GM12878 (cell line): Measurements from ENCODE around the gene GGT6. TPM values are rescaled to one million over a fixed set of nuclear protein-coding genes. Genes with fewer than 3 reads are reported as not detected.

Experiments used
- ATAC-seq: fragments of 200-7000 bp; cut with Tn5 transposase; 3 replicates; pipeline ENCODE4 v1.9.1; 2020; ENCODE audit warnings: mild to moderate bottlenecking, moderate library complexity
- BruUV-seq: library from RNA; stranded (reverse); fragments of 400-500 nt; replicated peaks from 2 replicates; lab custom pipeline; 2021; lab: Mats Ljungman, UMichigan
- CTCF ChIA-PET: fragments of 300-600 bp; sonication (Branson Sonifier 250); formaldehyde crosslinking; extraction: SDS; loops from one replicate; lab custom pipeline; 2021; ENCODE audit warnings: inconsistent platforms; lab: Yijun Ruan, JAX
- POLR2A ChIA-PET: fragments of 350-600 bp; formaldehyde crosslinking; extraction: SDS; loops from one replicate; lab custom pipeline; 2021; ENCODE audit warnings: inconsistent platforms; lab: Charles Lee
- RAD21 ChIA-PET: fragments of 300-600 bp; sonication (Branson Sonifier 250); formaldehyde crosslinking; loops from one replicate; lab custom pipeline; 2023; ENCODE audit warnings: antibody characterized with exemption; ENCODE audit not compliant: unreplicated experiment; lab: Charles Lee
- SMC1A ChIA-PET: fragments of 300-600 bp; sonication (Branson Sonifier 250); formaldehyde crosslinking; loops from one replicate; lab custom pipeline; 2023; ENCODE audit not compliant: unreplicated experiment, uncharacterized antibody; lab: Charles Lee
- DNase-seq: peaks from one replicate; pipeline ENCODE4 v3.0.0-alpha.2; 2011; ENCODE audit warnings: low read depth, low spot score
- FAIRE-seq: peaks from 3 replicates; lab custom pipeline; 2011; peaks lifted over from hg19 to GRCh38; lab: Jason Lieb, UNC
- H2AFZ ChIP-seq: 2 replicates; pipeline ENCODE4 v1.6.0; 2011; ENCODE audit warnings: low read depth, low read length, control low read depth; ENCODE audit not compliant: control insufficient read depth
- H3K27ac ChIP-seq: 2 replicates; pipeline ENCODE4 v1.5.1; 2011; ENCODE audit warnings: control low read depth; ENCODE audit not compliant: control insufficient read depth, insufficient read depth
- H3K27me3 ChIP-seq, 2 experiments: replicated peaks in 1 of 2; 2 replicates each; pipeline versions ENCODE4 v1.6.0 to v1.6.1; 2011; ENCODE audit warnings: low read length in 1 of 2; ENCODE audit not compliant: control insufficient read depth in 2 of 2, insufficient read depth in 2 of 2
- H3K36me3 ChIP-seq, 2 experiments: 2 replicates each; pipeline ENCODE4 v1.5.1; 2011; ENCODE audit warnings: low read length in 1 of 2; ENCODE audit not compliant: control insufficient read depth in 2 of 2, insufficient read depth in 2 of 2
- H3K4me1 ChIP-seq: 2 replicates; pipeline ENCODE4 v1.6.1; 2011; ENCODE audit warnings: mild to moderate bottlenecking, low read length, moderate library complexity, mixed read lengths; ENCODE audit not compliant: control insufficient read depth, insufficient read depth
- H3K4me2 ChIP-seq: 2 replicates; pipeline ENCODE4 v1.6.0; 2011; ENCODE audit warnings: control low read depth; ENCODE audit not compliant: control insufficient read depth, insufficient read depth
- H3K4me3 ChIP-seq: fragments of 200-600 bp; sonication (generic); 2 replicates; pipeline ENCODE4 v1.5.1; 2016
- H3K79me2 ChIP-seq: 2 replicates; pipeline ENCODE4 v1.6.0; 2011; ENCODE audit warnings: low read length; ENCODE audit not compliant: control insufficient read depth, insufficient read depth
- H3K9ac ChIP-seq: 2 replicates; pipeline ENCODE4 v1.8.0; 2011; ENCODE audit warnings: low read length, control low read depth, mixed read lengths; ENCODE audit not compliant: control insufficient read depth, insufficient read depth
- H3K9me3 ChIP-seq: replicated peaks from 3 replicates; pipeline ENCODE4 v1.5.1; 2011; ENCODE audit warnings: mild to moderate bottlenecking, low read length; ENCODE audit not compliant: control insufficient read depth, insufficient read depth
- H4K20me1 ChIP-seq: 2 replicates; pipeline ENCODE4 v1.6.0; 2011; ENCODE audit not compliant: control insufficient read depth, insufficient read depth
- NFIC ChIP-seq: IDR thresholded peaks from 2 replicates; pipeline ENCODE4 v1.6.1; 2012; ENCODE audit warnings: low read depth, mild to moderate bottlenecking, inconsistent platforms, low read length, moderate library complexity
- SPI1 ChIP-seq: IDR thresholded peaks from 2 replicates; pipeline ENCODE4 v1.6.1; 2011; ENCODE audit warnings: low read depth, mild to moderate bottlenecking, low read length, moderate library complexity, borderline replicate concordance; ENCODE audit not compliant: insufficient read depth
- WGBS: methylation state at CpG from one replicate; pipeline ENCODE4 v1.1.6; 2016; ENCODE audit warnings: low lambda C conversion rate; ENCODE audit not compliant: insufficient replicate concordance, insufficient coverage; ENCODE audit errors: missing lambda C conversion rate; 5-methylcytosine and 5-hydroxymethylcytosine counted together
- in situ Hi-C: fragments of 300-500 bp; cut with MboI; formaldehyde crosslinking; loops from 9 replicates; pipeline ENCODE4 v1.14.3; 2018; ENCODE audit warnings: mixed read lengths
- intact Hi-C: fragments of 100-400 bp; cut with micrococcal nuclease; formaldehyde crosslinking; loops from one replicate; pipeline ENCODE4 v1.14.2; 2022; ENCODE audit not compliant: unreplicated experiment
- polyA plus RNA-seq, 11 experiments: library from polyadenylated mRNA; depleted of rRNA in 4 of 11; unstranded in 6 of 11; stranded (reverse) in 5 of 11; fragments of >200 nt; fragmentation: Nextera tagmentation in 4 of 11; fragmentation: Illumina TruSeq in 1 of 11; extraction: Ambion mirVana in 4 of 11; extraction: Trizol in 1 of 11; gene quantifications; 1 replicate in 1 of 11; 2 replicates in 10 of 11; pipeline versions ENCODE4 v1.2.1 to v1.2.3, GENCODE V29; 2011 to 2016; ENCODE audit warnings: inconsistent platforms in 2 of 11, missing spikeins in 2 of 11, low read depth in 1 of 11
- total RNA-seq, 4 experiments: library from RNA; depleted of rRNA in 3 of 4; stranded (reverse); fragments of >200 nt in 3 of 4; fragmentation: Illumina TruSeq in 1 of 4; extraction: Trizol in 1 of 4; gene quantifications; 2 replicates each; pipeline versions ENCODE4 v1.2.1 to v1.2.3, GENCODE V29; 2013 to 2021
- TF ChIP-seq, protein P1 (sequence below): fragments of 450-650 bp; IDR thresholded peaks from 2 replicates; pipeline ENCODE4 v1.6.1; 2017; ENCODE audit warnings: mild to moderate bottlenecking, moderate library complexity

The GGT6 gene
- total and polyA plus RNA-seq, 10 of the 15 experiments (the other 5 are each of a cell fraction or from before 2014, with no cell fraction given) = 0.01 to 0.26 (median 0.13) TPM; not detected in 5

DNA sequence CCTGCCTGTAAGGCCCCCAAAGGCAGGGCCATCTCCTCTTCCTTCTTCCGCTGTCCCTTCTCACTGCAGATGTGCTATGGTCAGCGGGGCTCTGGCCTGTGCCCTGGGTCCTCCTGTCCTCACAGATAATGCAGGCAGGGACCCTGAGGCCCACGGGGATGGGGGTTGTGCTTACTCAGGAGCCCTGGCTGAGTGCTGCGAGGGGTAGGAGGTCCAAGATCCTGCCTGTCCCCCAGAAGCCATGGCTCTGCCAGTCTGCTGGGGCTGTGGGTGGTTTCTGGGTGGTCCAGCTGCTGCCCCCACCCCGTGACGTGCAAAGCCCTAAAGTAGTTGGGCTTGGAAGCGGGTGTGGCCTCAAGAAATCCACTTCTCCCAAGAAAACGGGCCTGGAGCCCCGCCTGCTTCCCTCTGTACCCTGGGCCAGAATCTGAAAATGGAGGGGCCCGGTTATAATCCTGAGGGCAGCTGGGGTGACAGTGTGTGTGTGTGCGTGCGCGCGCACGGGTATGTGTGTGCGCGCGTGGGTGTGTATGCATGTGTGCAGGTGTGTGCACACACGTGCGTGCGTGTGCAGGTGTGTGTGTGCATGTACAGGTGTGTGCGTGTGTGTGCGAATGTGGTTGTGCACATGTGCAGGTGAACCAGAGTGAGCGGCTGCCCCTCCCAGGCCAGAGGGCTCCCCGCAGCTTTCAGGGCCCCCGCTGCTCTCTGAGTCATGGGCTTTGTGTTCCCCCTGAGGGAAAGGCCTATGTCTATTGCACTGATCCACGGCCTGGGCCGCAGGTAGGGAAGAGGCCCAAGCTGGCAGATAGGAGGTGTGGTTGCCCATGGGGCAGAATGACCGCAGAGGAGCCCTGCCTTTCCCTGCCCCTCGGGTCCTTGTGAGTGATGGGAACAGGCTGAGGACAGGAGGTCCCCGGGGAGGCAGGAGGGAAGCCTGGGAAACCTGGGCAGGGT is 47.9 kb downstream of the GGT6 start (continued):
- TF ChIP-seq, protein P1, sequence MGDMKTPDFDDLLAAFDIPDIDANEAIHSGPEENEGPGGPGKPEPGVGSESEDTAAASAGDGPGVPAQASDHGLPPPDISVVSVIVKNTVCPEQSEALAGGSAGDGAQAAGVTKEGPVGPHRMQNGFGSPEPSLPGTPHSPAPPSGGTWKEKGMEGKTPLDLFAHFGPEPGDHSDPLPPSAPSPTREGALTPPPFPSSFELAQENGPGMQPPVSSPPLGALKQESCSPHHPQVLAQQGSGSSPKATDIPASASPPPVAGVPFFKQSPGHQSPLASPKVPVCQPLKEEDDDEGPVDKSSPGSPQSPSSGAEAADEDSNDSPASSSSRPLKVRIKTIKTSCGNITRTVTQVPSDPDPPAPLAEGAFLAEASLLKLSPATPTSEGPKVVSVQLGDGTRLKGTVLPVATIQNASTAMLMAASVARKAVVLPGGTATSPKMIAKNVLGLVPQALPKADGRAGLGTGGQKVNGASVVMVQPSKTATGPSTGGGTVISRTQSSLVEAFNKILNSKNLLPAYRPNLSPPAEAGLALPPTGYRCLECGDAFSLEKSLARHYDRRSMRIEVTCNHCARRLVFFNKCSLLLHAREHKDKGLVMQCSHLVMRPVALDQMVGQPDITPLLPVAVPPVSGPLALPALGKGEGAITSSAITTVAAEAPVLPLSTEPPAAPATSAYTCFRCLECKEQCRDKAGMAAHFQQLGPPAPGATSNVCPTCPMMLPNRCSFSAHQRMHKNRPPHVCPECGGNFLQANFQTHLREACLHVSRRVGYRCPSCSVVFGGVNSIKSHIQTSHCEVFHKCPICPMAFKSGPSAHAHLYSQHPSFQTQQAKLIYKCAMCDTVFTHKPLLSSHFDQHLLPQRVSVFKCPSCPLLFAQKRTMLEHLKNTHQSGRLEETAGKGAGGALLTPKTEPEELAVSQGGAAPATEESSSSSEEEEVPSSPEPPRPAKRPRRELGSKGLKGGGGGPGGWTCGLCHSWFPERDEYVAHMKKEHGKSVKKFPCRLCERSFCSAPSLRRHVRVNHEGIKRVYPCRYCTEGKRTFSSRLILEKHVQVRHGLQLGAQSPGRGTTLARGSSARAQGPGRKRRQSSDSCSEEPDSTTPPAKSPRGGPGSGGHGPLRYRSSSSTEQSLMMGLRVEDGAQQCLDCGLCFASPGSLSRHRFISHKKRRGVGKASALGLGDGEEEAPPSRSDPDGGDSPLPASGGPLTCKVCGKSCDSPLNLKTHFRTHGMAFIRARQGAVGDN = no peak

DNA sequence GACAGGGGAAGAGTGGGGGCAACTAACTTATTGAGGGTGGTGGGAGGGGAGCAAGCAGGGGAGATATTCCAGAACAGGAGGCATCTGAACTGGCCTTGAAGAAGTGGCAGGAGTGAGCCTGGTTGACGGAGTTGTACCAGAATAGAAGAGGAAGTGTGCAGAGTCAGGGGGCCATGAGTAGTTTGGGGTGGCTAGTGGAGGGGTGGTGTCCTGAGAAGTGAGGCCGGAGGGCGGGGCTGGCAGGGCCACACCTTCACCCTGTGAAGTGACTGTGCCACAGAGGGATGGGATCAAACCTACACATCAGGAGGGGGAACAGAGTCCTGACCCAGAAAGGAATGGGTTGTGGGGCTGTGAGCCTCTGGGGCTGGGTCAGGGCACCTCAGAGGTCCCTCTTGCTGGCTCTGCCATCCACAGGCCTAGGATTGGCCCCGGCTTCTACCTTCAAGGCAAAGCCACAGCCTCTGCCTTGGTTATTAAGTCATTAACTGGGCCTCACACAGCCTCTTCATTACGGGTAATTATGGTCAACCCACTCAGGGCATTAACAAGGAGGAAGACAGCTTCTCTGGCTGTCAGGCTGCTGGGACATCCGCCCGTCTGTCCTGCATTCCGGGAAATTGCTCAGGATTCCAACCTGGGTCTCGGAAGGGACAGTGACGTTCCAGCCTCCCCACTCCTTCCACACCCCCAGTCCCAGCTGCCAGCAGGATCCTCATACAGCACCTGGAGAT is 49.0 kb downstream of the GGT6 start:
- Histone ChIP-seq H2AFZ (no peak overlapping the region), H3K4me2 (no peak overlapping the region), H3K79me2 (no peaks in the 10 kb centered on the region), H3K4me3 (no peak overlapping the region), H4K20me1 (no peaks in the 10 kb centered on the region), H3K9ac (no peak overlapping the region), H3K36me3 (no peaks in the 10 kb centered on the region)
- POLR2A ChIA-PET = no interaction called here
- CTCF ChIA-PET = no interaction called here
- DNase-seq = no peak
- RAD21 ChIA-PET = no interaction called here
- no TSS peak for BruUV-seq
- 34% methylated on average over 10 of the region's 10 CpGs for WGBS
- intact Hi-C loops = no loop called here
- SMC1A ChIA-PET = no interaction called here
- TF ChIP-seq NFIC = no peak
- TF ChIP-seq SPI1 = peak; percentile 61; the same call in 1 of the 2 replicates
- TF ChIP-seq, all 136 proteins: peak for 1
- peaks cover 6% of the 10 kb centered on the region; the same call in 1 of the 2 replicates for H3K4me1 ChIP-seq
- in situ Hi-C loops = no loop called here
- H3K9me3 ChIP-seq = no peaks in the 10 kb centered on the region
- peak; percentile 53 for ATAC-seq
- H3K27me3 ChIP-seq = no peaks in the 10 kb centered on the region
- FAIRE-seq = no peak
- H3K27ac ChIP-seq = no peak overlapping the region
